ENCODE results near the gene SASH1. TPM values are rescaled to one million over a fixed set of nuclear protein-coding genes. Genes with fewer than 3 reads are reported as not detected.
"Not testable (repeated sequence)": the region's sequence is repeated elsewhere in the genome, so short reads cannot be mapped to it uniquely, and the experiment has no call there.

Gene SASH1
- total RNA-seq, 1 donor from 2014 or later, result 28.7 TPM

GRCh38 chr6:148577687-148578488, 235.2 kb downstream of the SASH1 start:
- TF ChIP-seq, protein P1, sequence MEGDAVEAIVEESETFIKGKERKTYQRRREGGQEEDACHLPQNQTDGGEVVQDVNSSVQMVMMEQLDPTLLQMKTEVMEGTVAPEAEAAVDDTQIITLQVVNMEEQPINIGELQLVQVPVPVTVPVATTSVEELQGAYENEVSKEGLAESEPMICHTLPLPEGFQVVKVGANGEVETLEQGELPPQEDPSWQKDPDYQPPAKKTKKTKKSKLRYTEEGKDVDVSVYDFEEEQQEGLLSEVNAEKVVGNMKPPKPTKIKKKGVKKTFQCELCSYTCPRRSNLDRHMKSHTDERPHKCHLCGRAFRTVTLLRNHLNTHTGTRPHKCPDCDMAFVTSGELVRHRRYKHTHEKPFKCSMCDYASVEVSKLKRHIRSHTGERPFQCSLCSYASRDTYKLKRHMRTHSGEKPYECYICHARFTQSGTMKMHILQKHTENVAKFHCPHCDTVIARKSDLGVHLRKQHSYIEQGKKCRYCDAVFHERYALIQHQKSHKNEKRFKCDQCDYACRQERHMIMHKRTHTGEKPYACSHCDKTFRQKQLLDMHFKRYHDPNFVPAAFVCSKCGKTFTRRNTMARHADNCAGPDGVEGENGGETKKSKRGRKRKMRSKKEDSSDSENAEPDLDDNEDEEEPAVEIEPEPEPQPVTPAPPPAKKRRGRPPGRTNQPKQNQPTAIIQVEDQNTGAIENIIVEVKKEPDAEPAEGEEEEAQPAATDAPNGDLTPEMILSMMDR (IDR thresholded peaks at IDR 0.05; ENCODE audit: unreplicated experiment), result no peak
- no peak overlapping the region for H3K27ac Mint-ChIP-seq
- H3K27me3 Mint-ChIP-seq (ENCODE audit: low read depth), result peaks cover 24% of the 10 kb centered on the region
- peaks cover 5% of the 10 kb centered on the region for H3K4me1 Mint-ChIP-seq
- H3K36me3 Mint-ChIP-seq, result no peaks in the 10 kb centered on the region
- no peaks in the 10 kb centered on the region for H3K9me3 Mint-ChIP-seq
- H3K4me3 Mint-ChIP-seq, result no peak overlapping the region
- DNase-seq (ENCODE audit: low spot score in 2 of 2, unreplicated experiment in 2 of 2), result peak; percentile 50 to 65

DNA sequence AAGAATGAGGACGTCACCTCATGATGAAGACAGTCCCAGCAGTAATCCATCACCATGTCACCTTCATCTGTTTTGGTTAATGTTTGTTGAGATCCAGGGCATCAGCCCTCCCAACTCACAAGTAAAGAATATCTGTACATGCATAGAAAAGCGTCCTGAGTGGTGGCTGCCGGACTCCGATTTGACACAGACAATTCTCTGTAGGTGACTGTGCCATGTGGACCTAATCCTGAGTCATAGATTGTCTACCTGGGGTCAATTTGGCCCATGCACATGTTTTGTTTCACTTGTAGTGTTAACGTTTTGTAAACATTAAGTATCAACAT, 235.8 kb downstream of the SASH1 start:
- H3K27ac Mint-ChIP-seq, result no peak overlapping the region
- no peaks in the 10 kb centered on the region for H3K36me3 Mint-ChIP-seq
- H3K4me3 Mint-ChIP-seq, result no peak overlapping the region
- TF ChIP-seq, protein P1 (IDR thresholded peaks at IDR 0.05; ENCODE audit: unreplicated experiment), result no peak
- peaks cover 24% of the 10 kb centered on the region for H3K27me3 Mint-ChIP-seq (ENCODE audit: low read depth)
- peaks cover 1% of the 10 kb centered on the region for H3K9me3 Mint-ChIP-seq
- no peak for DNase-seq (ENCODE audit: low spot score in 2 of 2, unreplicated experiment in 2 of 2)
- H3K4me1 Mint-ChIP-seq, result peaks cover 5% of the 10 kb centered on the region

DNA sequence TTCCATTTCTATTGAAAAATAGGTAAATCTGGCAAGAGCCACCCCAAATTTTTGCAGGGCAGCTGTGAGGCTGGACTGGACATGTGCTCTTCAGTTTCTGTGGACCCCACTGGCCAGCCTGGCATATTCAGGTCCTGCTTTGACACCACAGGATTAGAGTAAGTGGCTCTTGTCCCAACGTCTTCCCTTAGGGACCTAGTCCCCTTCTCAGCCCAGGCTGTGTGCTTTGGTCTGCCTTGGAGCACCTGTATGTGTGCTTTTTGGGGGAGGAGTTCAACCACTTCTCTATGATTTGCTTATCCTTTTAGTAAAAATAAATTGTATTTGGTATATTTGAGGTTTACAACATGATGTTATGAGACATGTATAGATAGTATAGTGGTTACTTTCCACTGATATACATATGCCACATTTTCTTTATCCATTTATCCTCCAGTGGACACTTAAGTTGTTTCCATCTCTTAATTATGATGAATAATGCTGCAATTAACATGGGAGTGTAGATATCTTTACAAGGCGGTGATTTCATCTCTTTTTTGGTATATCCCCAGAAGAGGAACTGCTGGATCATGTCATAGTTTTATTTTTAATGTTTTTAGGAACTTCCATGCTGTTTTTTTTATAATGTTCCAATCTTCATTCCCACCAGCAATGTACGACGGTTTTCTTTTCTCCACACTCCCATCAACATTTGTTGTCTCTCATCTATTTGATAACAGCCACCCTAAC, 236.4 kb downstream of the SASH1 start:
- H3K27ac Mint-ChIP-seq, result no peak overlapping the region
- no peak overlapping the region for H3K4me3 Mint-ChIP-seq
- peaks cover 24% of the 10 kb centered on the region for H3K27me3 Mint-ChIP-seq (ENCODE audit: low read depth)
- H3K9me3 Mint-ChIP-seq, result peaks cover 7% of the 10 kb centered on the region
- no peaks in the 10 kb centered on the region for H3K36me3 Mint-ChIP-seq
- DNase-seq (ENCODE audit: low spot score in 2 of 2, unreplicated experiment in 2 of 2), result no peak
- TF ChIP-seq, protein P1 (IDR thresholded peaks at IDR 0.05; ENCODE audit: unreplicated experiment), result no peak
- peaks cover 5% of the 10 kb centered on the region for H3K4me1 Mint-ChIP-seq

DNA sequence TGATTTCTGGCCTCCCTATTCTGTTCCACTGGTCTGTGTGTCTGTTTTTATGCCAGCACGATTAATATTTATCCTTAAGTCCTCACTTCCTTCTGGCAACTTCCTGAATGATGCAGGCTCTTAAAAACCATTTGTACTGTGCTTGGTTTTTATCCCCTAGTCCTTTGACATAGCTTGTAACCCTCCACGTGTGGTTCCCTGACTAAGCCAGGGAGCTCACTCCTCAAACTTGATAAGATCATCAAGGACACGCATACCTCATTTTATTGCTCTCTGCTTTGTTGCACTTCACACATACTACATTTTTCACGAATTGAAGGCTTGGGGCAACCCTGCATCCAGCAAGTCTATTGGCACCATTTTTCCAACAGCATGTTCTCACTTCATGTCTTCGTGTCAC, 237.8 kb downstream of the SASH1 start:
- Mint-ChIP-seq H3K36me3 (no peaks in the 10 kb centered on the region), H3K4me1 (peaks cover 5% of the 10 kb centered on the region), H3K9me3 (peaks cover 19% of the 10 kb centered on the region), H3K27ac (no peak overlapping the region), H3K27me3 (ENCODE audit: low read depth) (peaks cover 24% of the 10 kb centered on the region), H3K4me3 (no peak overlapping the region)
- TF ChIP-seq, protein P1 (IDR thresholded peaks at IDR 0.05; ENCODE audit: unreplicated experiment), result no peak
- no peak for DNase-seq (ENCODE audit: low spot score in 2 of 2, unreplicated experiment in 2 of 2)

- H3K27ac Mint-ChIP-seq, result no peak overlapping the region
- TF ChIP-seq, protein P1 (IDR thresholded peaks at IDR 0.05; ENCODE audit: unreplicated experiment), result no peak
- no peak overlapping the region for H3K4me3 Mint-ChIP-seq
- peaks cover 6% of the 10 kb centered on the region for H3K36me3 Mint-ChIP-seq
- H3K27me3 Mint-ChIP-seq (ENCODE audit: low read depth), result peaks cover 7% of the 10 kb centered on the region
- no peak for DNase-seq (ENCODE audit: low spot score in 2 of 2, unreplicated experiment in 2 of 2)
- peaks cover 44% of the 10 kb centered on the region for H3K9me3 Mint-ChIP-seq
- H3K4me1 Mint-ChIP-seq, result no peaks in the 10 kb centered on the region
These were observed 241.0 kb downstream of the SASH1 start for GRCh38 chr6:148583631-148584030.

GRCh38 chr6:148585641-148586040, 243.0 kb downstream of the SASH1 start:
- not testable (repeated sequence) for H3K27ac Mint-ChIP-seq; H3K36me3 Mint-ChIP-seq; H3K4me3 Mint-ChIP-seq; DNase-seq (ENCODE audit: low spot score in 2 of 2, unreplicated experiment in 2 of 2); H3K27me3 Mint-ChIP-seq (ENCODE audit: low read depth); H3K4me1 Mint-ChIP-seq
- peaks cover 55% of the 10 kb centered on the region for H3K9me3 Mint-ChIP-seq
